Esophagus muscularis mucosa (tissue), 4 donors: Measurements from ENCODE around the gene DPF3.

Source experiments
- EP300 ChIP-seq: sonication (generic); formaldehyde crosslinking; IDR thresholded peaks from one replicate; pipeline ENCODE4 v1.6.1; 2017; ENCODE audit warnings: antibody characterized with exemption
- POLR2A ChIP-seq: fragments of 450-650 bp; IDR thresholded peaks from one replicate; pipeline ENCODE4 v1.6.1; 2017; ENCODE audit warnings: antibody characterized with exemption, moderate library complexity, mild to moderate bottlenecking, low read depth
- POLR2AphosphoS5 ChIP-seq, 2 donors: sonication (generic); formaldehyde crosslinking; IDR thresholded peaks; one replicate each; pipeline ENCODE4 v1.6.1; 2017; ENCODE audit warnings: antibody characterized with exemption in 2 of 2
- TF ChIP-seq, protein P1 (sequence below), 3 experiments: fragments of 200-600 bp in 2 of 3; fragments of 450-650 bp in 1 of 3; sonication (generic) in 2 of 3; IDR thresholded peaks; one replicate each; pipeline ENCODE4 v1.5.1; 2017 to 2019; ENCODE audit warnings: antibody characterized with exemption in 3 of 3, mild to moderate bottlenecking in 2 of 3, moderate library complexity in 1 of 3

DNA sequence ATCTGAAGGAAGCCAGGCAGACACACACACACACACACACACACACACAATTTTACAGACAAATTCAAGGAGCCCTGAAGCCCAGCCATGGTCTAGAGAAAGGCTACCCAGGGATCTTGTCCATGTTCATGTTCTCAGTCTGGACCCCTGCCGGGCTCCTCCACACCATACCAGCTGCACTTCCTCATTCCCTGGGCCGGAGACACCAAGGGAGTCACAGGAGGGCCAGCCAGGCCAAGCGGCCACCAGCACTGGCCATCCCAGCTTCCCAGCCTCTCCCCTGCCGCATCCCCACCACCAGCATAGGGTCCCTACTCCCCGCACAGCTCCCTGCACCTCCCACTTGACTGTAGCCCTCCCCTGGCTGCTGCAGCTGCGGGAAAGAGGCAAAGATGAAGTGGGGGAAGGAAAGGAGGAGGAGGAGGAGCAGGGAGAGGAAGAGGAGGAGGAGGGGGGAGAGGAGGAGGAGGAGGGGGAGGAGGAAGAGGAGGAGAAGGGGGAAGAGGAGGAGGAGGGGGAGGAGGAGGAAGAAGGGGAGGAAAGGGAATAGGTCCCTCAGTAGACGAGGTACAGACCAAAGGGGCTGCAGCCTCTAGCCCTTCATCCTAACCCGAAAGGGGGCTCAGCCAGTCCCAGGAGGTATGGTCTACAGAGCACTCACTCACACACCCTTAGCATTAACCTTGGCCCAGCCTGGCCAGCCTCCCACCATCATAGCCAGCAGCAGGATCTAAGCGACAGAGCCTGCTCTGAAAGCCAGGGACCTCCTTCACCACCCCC is 293.2 kb downstream of the DPF3 start:
- TF ChIP-seq, protein P1, sequence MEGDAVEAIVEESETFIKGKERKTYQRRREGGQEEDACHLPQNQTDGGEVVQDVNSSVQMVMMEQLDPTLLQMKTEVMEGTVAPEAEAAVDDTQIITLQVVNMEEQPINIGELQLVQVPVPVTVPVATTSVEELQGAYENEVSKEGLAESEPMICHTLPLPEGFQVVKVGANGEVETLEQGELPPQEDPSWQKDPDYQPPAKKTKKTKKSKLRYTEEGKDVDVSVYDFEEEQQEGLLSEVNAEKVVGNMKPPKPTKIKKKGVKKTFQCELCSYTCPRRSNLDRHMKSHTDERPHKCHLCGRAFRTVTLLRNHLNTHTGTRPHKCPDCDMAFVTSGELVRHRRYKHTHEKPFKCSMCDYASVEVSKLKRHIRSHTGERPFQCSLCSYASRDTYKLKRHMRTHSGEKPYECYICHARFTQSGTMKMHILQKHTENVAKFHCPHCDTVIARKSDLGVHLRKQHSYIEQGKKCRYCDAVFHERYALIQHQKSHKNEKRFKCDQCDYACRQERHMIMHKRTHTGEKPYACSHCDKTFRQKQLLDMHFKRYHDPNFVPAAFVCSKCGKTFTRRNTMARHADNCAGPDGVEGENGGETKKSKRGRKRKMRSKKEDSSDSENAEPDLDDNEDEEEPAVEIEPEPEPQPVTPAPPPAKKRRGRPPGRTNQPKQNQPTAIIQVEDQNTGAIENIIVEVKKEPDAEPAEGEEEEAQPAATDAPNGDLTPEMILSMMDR (IDR thresholded peaks at IDR 0.05), result no peak
- TF ChIP-seq POLR2A (no peak), POLR2AphosphoS5 (IDR thresholded peaks at IDR 0.05) (no peak), EP300 (no peak)
